ENCODE results near the gene HOXA6.

HOXA6 gene

DNA sequence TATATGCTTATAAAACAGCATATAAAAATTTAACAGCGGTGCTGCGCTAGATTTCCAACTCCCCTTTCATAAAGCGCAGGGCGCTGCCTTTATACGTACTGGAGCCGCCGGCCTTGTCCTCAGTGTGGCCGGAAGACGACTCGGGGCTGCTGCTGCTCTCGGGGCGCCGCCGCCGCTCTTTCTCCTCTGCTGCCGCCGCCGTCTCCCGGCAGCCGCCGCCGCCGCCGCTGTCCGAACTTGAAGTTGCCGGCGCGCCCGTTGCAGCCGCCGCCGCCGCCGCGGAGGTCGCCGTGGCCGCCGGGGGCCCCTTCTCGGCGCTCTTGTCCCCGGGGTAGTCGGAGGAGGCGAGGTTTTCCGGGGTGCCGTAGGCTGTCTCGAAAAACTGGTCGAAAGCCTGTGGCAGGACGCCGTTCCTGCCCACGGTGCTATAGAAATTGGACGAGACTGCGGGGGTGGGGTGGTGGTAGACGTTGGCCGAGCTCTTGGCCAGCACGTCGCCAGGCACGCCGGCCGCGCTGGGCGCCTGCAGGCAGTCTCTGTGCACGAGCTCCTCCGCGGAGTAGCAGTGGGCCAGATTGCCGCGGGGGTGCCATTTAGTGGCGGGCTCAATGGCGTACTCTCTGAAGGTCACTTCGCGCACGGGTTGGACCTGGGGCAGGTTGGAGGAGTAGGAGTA lies 36.9 kb upstream of the HOXA6 start:
- DNase-seq (ENCODE audit: low read depth in 3 of 3): no peak

DNA sequence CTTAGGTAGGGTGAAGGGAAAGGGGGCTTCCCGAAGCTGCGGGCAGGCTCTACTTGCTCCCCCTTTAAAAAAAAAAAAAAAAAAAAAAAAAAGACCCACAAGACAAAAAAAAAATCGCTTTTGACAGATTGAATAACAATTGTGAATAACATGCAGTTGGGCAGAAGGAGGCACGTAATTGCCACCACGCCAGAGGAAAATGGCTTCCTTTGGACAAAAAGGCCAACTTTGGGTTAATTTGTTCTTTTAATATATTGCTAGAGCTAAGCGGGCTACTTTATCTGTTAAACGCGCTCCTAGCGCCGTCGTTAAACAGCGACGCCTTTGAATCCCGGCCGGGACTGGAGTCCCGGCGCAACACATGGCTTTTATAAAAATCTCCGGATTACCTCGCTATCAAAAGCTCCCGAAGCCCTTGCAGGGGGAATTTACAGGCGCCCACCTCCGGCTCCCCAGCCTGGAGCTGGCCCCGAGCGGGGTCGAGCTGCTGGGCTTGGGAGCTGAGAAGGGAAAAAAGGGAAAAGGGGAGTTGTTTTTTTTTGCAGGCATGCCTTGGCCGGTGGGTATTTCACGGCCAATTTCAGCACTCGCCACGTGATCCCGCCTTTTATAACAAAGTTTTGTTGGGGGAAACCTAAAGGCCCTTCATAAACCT lies 36.2 kb upstream of the HOXA6 start:
- no peak for DNase-seq (ENCODE audit: low read depth in 3 of 3)

DNA sequence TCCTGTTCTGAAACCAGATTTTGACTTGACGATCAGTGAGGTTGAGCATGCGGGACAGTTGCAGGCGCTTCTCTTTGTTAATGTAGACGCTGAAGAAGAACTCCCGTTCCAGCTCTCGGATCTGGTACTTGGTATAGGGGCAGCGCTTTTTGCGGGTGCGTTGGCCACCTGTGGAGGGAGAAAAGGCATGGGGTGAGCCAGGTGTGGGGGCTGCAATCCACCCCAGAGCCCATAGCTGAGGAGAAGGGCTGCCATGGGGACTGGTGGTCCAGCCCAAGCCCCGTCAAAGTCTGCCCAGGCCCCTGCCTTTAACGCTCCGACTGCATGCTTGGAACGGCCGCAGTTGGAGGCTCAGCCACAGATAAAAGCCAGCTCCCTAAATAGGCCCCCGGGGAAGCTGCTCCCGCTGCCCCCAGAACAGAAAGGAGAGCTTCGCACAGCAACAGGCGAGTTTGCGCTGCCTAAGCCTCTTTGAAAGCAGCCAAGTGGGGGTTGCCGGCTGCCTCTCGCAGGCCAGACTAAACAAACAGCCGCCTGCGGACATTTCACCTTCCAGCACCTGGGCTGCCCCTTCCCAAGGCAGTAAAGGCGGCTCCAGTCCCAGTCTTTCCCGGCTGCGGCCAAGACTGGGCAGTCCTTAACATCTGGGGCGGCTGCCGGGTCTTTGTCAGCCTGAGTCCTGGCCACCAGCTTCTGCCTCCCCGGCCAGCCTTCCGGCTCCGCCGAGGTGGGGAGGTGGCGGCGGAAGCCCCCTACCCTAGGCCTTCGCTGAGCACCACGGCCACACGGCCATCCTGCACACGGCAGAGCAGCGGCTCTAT lies 35.5 kb upstream of the HOXA6 start:
- no peak for DNase-seq (ENCODE audit: low read depth in 3 of 3)

DNA sequence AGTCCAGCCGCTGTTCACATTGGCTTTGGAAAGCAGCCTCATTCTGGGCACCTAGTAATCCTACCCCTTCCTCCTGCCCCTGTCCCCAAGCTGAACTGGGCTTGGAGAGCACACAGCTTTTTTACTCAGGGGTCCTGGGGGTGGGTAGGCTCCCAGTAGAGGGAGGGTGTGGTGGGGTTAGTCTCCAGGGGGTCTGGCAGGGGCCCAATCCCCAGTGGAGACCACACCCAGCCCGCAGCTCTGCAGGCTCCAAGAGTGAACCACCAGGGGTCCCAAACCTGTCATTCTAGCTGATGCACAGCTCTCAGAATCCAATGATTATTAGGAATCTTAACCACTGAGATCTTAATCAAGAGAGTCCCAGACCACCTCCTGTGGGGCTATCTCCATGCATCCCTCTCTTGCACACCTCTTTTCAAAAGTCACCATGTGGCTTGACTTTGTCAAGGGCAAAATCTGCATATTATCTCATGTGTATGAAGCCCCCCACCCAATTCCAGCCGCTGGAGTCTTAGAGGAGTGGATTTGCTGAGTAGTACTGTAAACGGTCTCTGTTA lies 34.8 kb upstream of the HOXA6 start:
- no peak for DNase-seq (ENCODE audit: low read depth in 3 of 3)

DNA sequence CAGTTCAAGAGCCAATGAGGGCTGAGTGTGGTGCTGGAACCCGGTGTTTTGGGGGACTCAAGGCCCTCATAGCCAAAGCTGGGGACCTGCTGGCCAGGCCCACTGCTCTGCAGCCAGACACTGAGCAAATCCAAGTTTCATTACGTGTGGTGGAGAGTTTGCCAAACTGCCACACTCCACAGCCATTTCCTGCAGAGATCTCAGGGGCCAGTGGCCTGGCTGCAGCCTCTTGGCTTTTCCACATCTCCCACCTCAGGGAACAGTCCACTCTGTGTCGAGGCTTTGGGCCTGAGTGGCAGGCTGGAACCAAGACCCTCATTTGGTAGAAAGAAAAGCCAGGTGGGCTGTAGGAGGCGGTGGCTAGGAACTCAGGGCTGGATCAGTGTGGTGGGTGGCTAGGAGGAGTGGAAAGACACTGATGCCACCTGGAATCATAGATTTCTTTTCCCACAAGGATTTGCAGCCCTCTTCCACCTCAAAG lies 34.3 kb upstream of the HOXA6 start:
- no peak for DNase-seq (ENCODE audit: low read depth in 3 of 3)

DNA sequence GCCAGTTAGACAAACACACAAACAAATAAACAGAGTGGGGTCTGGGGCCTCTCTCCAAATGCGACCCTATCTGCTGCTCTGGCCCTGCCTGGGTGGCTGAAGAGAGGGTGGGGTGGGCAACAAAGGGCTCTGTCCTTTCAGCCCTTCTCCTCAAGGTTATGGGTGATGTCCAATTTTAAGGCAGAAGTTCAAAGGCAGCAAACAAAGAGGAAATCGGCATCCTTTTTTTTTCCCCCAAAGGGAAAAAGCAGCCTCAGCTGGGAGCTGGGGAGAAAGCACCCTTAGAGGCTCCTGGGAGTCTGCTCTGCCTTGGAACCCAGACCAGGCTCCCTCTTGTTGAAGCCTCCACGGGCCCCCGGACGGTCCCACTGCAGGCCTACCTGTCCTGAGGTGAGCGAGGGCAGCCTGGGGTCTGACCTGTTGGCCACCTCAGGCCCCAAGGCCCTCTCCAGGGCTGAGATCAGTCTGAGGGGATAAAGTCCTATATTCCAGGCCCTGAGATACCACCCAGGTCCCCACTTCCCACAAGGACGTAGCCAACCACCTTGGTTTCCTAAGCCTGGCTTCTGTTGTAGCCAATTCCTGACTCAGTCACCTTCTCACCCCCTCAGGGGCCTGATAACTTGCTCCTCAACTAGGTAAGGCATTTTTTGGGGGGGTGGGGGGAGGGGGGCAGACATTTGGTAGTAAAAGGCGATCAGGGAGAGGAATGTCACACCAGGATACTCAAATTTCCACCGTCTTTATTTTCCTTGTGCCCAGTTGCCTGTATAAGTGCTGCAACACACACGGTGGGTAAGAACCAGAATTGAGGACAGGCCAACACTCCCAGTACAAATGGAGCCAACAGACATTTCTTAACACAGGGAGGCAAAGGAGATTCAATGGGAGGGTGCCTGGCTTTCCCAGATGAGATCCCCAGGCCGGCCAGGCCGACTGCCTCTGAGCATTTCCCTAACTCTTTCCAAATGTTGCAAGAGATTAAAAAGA lies 33.2 kb upstream of the HOXA6 start:
- no peak for DNase-seq (ENCODE audit: low read depth in 3 of 3)

DNA sequence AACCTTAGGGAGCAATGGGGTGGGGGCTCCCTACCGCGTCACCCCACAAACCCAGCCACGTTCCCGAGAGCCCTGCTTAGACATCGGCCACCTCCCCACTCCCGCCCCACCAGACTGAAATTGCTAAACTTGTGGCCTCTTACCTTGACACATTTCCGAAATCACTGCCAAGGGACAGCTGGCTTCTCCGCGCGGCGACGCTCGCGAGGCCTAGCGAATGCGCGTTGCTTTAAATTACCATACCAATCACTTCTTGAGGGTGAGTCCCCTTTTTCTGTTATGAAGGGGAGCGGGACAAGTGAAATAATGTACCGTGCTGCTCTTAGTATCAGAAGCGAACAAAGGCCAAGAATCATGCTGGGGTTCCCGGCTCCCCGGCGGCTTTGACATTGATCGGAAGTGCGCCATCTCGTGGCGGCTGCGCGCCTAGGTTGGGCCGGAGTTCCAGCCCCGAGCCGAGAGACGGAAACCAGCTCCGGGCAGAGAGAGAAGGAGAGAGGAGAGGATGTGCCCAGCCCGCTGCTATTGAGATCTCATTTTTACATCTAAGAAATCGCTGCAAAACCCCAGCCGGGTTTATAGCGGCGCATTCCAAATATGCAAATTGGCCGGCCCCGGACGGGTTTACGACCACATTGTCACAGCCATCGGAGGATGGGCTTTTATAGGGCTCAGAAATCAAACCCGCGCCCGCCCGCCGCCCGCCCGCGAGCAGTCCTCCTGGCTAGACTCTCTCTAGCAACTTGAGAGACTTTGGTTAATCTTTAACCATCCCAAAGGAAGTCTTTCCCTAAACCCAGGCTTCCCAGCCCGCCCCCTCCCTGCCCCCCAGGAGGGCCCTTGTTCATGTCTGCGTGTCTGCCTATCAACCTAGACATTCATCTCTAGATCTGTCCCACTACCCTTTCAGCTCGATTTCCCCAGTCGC lies 32.2 kb upstream of the HOXA6 start:
- DNase-seq (ENCODE audit: low read depth in 3 of 3): no peak

GRCh38 chr7:27179030-27179429 lies 31.5 kb upstream of the HOXA6 start:
- DNase-seq (ENCODE audit: low read depth in 3 of 3): no peak

DNA sequence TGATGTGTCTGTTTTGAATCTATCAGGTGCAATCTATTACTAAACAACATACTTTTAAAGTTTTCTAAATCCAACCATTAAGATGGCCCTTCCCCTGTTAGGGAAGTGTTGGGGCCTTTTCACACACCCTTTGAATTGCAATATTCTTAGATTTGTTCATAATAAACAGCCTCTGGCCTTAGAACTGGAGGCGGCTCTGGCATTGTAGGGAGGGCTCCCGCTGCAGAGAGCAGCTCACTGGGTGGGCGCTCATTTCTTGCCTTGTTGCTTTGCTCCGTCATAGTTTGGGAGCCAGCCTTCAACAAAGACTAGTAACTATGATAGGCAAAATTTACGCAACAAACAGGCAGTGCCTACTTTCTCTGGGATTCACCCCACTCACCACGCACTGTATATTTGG lies 30.8 kb upstream of the HOXA6 start:
- DNase-seq (ENCODE audit: low read depth in 3 of 3): no peak

DNA sequence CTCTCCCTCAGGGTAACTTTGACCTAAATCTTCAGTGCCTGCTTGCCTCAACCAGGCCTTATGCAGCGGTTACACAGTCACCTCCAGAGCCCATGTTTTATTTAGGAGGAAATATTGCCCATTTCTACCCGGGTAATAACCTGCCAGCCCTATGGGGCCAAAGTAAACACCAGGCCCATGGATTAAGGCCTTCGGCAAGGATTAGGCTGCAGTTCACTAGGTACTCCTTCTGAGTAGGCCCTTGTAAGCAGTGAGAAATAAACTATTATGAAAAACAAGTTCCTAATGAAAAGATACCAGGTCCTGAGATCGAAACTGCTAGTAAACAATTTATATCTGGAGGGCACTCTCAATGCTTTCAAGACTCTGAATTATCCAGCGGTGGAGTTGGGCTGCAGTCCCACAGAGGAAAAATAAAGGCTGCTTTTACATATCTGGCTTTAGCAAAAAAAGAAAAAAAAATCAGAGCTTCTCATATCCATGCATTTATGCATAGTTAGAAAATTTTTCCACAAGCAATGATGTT lies 30.3 kb upstream of the HOXA6 start:
- DNase-seq (ENCODE audit: low read depth in 3 of 3): no peak

DNA sequence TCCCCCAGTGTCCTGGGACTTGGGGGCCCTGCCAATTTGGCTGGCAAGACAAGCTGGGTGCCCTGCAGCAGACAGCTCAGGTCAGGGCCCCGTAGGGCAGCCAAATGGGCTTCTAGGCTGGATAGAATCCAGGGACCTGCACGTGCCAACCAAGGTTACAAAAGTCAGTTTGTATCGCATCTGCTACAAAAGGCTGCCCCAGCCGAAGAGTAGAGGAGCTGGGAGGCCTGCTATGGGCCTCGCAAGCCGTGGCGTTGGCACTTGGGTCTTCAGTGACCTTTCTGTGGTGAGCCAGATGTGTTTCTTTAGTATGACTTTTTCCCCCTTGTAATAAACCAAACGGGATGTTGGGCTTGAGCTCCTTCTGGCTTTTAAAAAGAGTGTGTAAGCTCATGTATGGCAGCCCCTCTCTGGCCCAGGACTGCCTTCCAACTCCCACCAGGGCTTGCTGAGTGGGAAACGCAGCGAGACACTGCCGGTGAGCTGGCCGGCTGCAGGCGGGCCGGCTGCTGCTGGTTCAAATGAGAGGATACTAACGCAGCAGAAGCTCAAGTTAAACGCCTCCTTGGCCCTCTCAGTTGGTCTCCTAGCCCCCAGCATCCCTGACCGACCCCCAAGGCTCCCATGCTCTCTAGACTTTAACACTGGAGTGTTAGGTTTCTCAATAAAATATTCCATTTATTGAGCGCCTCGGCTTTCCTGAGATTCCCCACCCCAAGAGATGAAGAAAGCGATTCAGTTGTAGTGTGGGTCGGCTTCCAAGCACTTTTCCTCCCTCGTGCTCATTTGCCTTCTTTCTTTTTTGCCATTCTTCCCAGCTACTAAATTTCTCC lies 29.6 kb upstream of the HOXA6 start:
- no peak for DNase-seq (ENCODE audit: low read depth in 3 of 3)

DNA sequence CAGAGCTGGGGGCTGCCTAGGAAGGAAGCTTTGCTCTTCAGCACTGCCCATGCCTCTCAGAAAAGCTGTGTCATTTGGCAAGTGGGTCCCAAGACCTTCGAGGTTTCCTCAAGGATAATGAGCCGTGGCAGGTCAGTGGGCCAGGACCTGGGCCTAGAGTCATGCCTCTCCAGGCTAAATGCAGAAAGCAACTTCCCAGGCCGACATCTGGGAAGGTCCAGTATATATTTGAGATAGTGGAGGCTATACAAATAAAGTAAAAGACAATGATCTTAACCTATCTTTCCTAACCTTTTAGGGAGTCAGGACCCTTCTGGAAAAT lies 28.9 kb upstream of the HOXA6 start:
- no peak for DNase-seq (ENCODE audit: low read depth in 3 of 3)

GRCh38 chr7:27175626-27176523 lies 28.3 kb upstream of the HOXA6 start:
- no peak for DNase-seq (ENCODE audit: low read depth in 3 of 3)

DNA sequence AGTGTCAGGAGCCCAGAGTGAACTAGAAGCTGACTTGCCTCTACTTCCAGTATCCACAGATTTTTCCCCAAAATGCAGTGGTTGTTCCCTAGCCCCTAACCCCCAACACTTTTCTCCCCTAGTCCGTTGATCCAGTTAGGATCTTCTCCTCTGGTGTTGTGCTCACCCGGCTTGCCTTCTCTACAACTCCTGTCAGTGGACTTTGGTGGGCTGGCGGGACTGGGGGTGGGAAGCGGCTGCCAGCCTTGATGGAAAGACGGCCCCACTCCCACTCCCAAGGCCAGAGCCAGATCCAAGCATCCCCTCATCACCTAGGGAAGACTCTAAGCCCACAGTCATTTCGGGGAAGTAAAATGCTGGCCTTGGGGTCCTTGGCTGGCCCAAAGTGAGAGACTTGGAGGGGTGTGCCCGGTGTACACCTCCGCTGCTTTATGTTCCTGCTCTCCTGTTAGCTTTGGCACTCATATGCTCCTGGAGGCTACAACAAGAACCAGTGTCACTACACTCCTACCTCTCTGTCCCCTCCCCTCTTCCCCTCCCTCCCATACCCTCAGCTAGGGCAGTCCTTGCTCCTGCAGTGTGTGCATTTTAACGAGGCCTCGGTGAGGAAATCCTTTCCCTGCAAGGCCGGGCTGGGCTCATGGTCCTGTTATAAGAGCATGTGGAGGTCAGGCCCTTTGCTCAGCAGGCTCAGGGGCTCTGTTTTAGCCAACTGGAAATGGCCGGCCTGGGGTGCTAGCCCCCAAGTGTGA lies 27.5 kb upstream of the HOXA6 start:
- no peak for DNase-seq (ENCODE audit: low read depth in 3 of 3)

DNA sequence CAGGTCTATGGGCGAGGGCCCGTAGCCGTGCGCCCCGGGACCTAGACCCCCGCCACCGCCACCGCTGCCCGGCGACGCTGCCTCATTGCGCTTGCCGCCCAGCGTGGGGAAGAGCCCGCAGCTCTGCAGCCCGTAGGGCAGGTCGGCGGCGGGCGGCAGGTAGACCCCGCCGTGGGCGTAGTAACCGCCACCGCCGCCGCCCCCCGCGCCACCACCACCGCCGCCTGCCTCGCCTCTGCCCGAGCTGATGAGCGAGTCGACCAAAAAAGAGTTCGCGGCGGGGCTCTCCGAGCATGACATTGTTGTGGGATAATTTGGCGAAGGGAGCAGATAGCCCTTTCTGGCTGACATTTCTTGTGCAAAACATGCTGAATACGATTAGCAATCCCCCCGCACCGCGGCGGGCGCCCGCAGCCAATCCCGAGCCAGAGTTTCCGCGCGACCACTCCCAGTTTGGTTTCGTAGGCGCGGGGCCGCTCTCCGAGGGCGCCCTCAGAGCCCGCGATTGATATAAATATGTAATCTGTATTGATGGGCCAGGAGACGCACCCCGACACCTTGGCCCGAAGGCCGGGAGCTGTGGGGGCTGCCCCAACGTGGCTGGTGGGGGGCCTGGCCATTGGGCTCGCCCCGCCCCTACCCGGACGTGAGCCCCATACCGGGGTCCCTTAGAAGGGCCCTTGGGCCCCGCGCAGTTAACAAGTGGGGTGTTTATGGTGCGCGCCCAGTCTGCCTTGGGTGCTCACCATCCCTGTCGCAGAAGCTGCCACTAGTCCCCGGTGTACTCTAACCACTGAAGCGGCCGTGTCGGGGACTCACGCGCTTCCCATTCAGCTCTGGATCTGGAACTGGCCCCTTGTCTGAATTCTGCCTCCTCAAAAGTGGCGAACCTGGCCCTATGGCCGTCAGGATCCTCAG lies 26.6 kb upstream of the HOXA6 start, which contains the start of gene HOXA10:
Gene HOXA10 (minus strand): TSS at position 365 of the 918 bp plus-strand sequence. CDS start 14 bp downstream, at position 351.
- no peak for DNase-seq (ENCODE audit: low read depth in 3 of 3)

DNA sequence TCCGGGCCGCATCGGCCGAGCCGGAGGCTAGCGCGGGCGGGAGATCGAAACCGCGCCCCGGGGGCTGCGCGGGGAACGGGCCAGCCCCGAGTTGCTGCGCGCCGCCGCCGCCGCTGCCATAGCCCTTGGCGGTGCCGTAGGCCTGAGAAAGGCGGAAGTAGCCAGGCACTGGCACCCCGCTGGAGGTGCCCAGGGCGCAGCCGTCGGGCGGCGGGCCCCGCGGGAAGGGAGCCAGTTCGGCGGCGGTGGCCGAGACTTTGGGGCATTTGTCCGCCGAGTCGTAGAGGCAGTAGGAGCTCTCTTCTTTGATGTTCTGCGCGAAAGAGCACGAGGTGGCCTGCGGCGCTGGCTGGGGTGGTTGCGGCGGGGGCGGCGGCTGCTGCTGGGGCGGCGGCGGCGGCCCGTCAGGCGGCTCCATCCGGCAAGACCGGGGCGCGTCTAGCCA lies 26.0 kb upstream of the HOXA6 start:
- no peak for DNase-seq (ENCODE audit: low read depth in 3 of 3)

All from stimulated activated CD4-positive, alpha-beta T cell treated with anti-CD3 and anti-CD28 coated beads, TNF-alpha, amount 100 ng/mL, for 4 hours (primary cell).